Panc1 (cell line): ENCODE data around the gene ACO1.

Experiments
- POLR2AphosphoS5 ChIP-seq: IDR thresholded peaks from 2 replicates; pipeline ENCODE4 v1.6.1; 2012; ENCODE audit warnings: mild to moderate bottlenecking, low read depth, low read length, moderate library complexity
- TF ChIP-seq, protein P1 (sequence below): fragments of 450-650 bp; IDR thresholded peaks from 2 replicates; pipeline ENCODE4 v1.5.1; 2017; ENCODE audit warnings: mild to moderate bottlenecking
- TF ChIP-seq, protein P2 (sequence below), 2 experiments: IDR thresholded peaks; 2 replicates each; pipeline ENCODE4 v1.6.1; 2011 to 2012; ENCODE audit warnings: low read depth in 2 of 2, control low read depth in 1 of 2, low read length in 1 of 2, mild to moderate bottlenecking in 1 of 2, moderate library complexity in 1 of 2; ENCODE audit not compliant: insufficient read depth in 1 of 2

DNA sequence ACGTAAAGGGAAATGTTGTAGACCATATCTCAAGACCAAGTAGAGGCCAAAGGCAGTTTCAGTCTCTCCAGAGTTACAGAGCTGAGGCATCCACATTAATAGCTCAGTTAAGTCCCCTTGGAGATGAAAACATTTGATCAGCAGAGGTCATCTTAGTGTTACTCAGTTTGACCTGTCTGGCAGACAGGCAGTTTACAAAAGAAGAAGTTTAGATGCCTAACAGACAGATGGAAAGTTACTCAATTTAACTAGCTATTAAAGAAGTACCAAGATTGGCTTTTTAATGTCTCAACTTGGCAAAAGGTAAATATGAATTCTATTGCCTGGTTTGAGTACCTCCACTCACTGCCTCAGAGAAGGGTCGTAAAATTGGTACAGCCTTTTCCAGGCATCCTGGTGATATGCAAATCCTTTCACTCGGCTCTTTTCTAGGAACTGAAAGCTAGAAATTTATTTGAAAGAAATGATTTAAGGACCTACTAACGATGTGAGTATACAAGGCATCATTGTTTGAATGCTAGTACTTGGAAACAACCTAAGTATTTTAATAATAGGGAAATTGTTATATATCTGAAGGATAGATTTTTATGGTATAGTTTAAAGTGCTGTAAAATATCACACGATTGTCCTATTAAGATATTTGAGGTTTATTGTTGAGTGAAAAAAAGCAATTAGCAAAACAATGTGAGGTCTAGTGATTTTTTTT is 14.8 kb downstream of the ACO1 start:
- TF ChIP-seq, protein P1, sequence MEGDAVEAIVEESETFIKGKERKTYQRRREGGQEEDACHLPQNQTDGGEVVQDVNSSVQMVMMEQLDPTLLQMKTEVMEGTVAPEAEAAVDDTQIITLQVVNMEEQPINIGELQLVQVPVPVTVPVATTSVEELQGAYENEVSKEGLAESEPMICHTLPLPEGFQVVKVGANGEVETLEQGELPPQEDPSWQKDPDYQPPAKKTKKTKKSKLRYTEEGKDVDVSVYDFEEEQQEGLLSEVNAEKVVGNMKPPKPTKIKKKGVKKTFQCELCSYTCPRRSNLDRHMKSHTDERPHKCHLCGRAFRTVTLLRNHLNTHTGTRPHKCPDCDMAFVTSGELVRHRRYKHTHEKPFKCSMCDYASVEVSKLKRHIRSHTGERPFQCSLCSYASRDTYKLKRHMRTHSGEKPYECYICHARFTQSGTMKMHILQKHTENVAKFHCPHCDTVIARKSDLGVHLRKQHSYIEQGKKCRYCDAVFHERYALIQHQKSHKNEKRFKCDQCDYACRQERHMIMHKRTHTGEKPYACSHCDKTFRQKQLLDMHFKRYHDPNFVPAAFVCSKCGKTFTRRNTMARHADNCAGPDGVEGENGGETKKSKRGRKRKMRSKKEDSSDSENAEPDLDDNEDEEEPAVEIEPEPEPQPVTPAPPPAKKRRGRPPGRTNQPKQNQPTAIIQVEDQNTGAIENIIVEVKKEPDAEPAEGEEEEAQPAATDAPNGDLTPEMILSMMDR = no peak
- no peak for TF ChIP-seq POLR2AphosphoS5
- TF ChIP-seq, protein P2, sequence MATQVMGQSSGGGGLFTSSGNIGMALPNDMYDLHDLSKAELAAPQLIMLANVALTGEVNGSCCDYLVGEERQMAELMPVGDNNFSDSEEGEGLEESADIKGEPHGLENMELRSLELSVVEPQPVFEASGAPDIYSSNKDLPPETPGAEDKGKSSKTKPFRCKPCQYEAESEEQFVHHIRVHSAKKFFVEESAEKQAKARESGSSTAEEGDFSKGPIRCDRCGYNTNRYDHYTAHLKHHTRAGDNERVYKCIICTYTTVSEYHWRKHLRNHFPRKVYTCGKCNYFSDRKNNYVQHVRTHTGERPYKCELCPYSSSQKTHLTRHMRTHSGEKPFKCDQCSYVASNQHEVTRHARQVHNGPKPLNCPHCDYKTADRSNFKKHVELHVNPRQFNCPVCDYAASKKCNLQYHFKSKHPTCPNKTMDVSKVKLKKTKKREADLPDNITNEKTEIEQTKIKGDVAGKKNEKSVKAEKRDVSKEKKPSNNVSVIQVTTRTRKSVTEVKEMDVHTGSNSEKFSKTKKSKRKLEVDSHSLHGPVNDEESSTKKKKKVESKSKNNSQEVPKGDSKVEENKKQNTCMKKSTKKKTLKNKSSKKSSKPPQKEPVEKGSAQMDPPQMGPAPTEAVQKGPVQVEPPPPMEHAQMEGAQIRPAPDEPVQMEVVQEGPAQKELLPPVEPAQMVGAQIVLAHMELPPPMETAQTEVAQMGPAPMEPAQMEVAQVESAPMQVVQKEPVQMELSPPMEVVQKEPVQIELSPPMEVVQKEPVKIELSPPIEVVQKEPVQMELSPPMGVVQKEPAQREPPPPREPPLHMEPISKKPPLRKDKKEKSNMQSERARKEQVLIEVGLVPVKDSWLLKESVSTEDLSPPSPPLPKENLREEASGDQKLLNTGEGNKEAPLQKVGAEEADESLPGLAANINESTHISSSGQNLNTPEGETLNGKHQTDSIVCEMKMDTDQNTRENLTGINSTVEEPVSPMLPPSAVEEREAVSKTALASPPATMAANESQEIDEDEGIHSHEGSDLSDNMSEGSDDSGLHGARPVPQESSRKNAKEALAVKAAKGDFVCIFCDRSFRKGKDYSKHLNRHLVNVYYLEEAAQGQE (IDR thresholded peaks at IDR 0.05; ENCODE audit: insufficient read depth in 1 of 2, low read depth in 2 of 2, low read length in 1 of 2) = no peak
